ENCODE results near the gene SHOX. TPM values are rescaled to one million over a fixed set of nuclear protein-coding genes. Genes with fewer than 3 reads are reported as not detected.
"Not testable (repeated sequence)": the region's sequence is repeated elsewhere in the genome, so short reads cannot be mapped to it uniquely, and the experiment has no call there.

The SHOX gene
- total RNA-seq, 6 donors from 2014 or later = not detected

DNA sequence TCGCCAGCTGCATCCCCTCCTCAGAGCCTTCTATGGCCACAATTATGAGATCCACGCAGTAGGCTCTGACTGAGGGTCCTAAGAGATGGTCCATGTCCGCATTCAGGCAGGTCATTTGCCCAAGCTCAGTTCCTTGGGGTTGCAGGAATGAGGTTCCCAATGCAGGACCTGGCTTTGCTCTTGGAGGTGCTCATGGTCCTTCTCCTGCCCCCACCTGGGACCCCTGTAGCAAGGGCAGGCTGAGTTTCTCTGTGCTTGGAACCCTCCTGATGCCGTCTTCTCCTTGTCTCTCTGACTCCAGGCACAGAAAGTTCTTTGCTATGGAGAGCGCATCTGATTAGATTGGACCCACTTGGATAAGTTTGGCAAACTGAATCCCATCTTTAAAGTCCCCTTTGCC is 16.5 kb upstream of the SHOX start:
- peaks cover 0 to 9% (median 0%) of the 10 kb centered on the region in 4 donors for H3K27me3 ChIP-seq
- 77 to 85% methylated on average over 5 of the region's 5 CpGs for WGBS, 2 donors
- no peak for TF ChIP-seq CTCF (IDR thresholded peaks at IDR 0.05)
- no peak for TF ChIP-seq POLR2AphosphoS5 (IDR thresholded peaks at IDR 0.05)
- TF ChIP-seq POLR2A (IDR thresholded peaks at IDR 0.05) = no peak
- TF ChIP-seq EP300 (IDR thresholded peaks at IDR 0.05) = no peak
- no peaks in the 10 kb centered on the region for H3K36me3 ChIP-seq
- H3K9me3 ChIP-seq = peaks cover 0 to 19% (median 15%) of the 10 kb centered on the region in 4 donors
- DNase-seq (no peak), ATAC-seq (ENCODE audit: low FRiP score in 2 of 2) (no peak)
- no peaks in the 10 kb centered on the region for H3K4me1 ChIP-seq
- H3K4me3 ChIP-seq = no peak overlapping the region
- no peak overlapping the region for H3K27ac ChIP-seq

- Histone ChIP-seq H3K27me3 (peaks cover 0 to 21% (median under 1%) of the 10 kb centered on the region in 4 donors), H3K9me3 (no peaks in the 10 kb centered on the region), H3K4me1 (no peaks in the 10 kb centered on the region), H3K36me3 (no peaks in the 10 kb centered on the region), H3K27ac (no peak overlapping the region), H3K4me3 (no peak overlapping the region)
- no peak for ATAC-seq (ENCODE audit: low FRiP score in 2 of 2)
- DNase-seq = no peak
- TF ChIP-seq POLR2AphosphoS5 (IDR thresholded peaks at IDR 0.05) = no peak
- TF ChIP-seq CTCF (IDR thresholded peaks at IDR 0.05) = no peak
- TF ChIP-seq POLR2A (IDR thresholded peaks at IDR 0.05) = no peak
- TF ChIP-seq EP300 (IDR thresholded peaks at IDR 0.05) = no peak
- 46 to 59% methylated on average over 7 of the region's 7 CpGs for WGBS, 2 donors
Observed at GRCh38 chrX:617401-617800, 13.2 kb upstream of the SHOX start.

GRCh38 chrX:617891-618290 is 12.7 kb upstream of the SHOX start:
- ATAC-seq (ENCODE audit: low FRiP score in 2 of 2) (no peak), DNase-seq (peak in 1 of 2 donors; percentile 33)
- peaks cover 0 to 21% (median under 1%) of the 10 kb centered on the region in 4 donors for H3K27me3 ChIP-seq
- H3K4me3 ChIP-seq = no peak overlapping the region
- no peak for TF ChIP-seq CTCF (IDR thresholded peaks at IDR 0.05)
- no peak for TF ChIP-seq EP300 (IDR thresholded peaks at IDR 0.05)
- TF ChIP-seq POLR2AphosphoS5 (IDR thresholded peaks at IDR 0.05) = no peak
- TF ChIP-seq POLR2A (IDR thresholded peaks at IDR 0.05) = no peak
- no peaks in the 10 kb centered on the region for H3K36me3 ChIP-seq
- H3K9me3 ChIP-seq = no peaks in the 10 kb centered on the region
- H3K27ac ChIP-seq = no peak overlapping the region
- WGBS, 2 donors = 73 to 79% methylated on average over 5 to 8 of the region's 8 CpGs
- H3K4me1 ChIP-seq = no peaks in the 10 kb centered on the region

DNA sequence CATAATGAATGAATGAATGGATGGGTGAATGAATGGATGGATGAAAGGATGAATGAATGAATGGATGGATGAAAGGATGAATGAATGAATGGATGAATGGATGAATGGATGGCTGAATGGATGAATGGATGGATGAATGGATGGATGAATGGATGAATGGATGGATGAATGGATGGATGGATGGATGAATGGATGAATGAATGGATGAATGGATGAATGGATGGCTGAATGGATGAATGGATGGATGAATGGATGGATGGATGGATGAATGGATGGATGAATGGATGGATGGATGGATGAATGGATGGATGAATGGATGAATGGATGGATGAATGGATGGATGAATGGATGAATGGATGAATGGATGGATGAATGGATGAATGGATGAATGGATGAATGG is 12.3 kb upstream of the SHOX start:
- H3K36me3 ChIP-seq; H3K4me1 ChIP-seq; ATAC-seq (ENCODE audit: low FRiP score in 2 of 2); H3K4me3 ChIP-seq; DNase-seq; H3K27ac ChIP-seq; H3K9me3 ChIP-seq: not testable (repeated sequence)
- H3K27me3 ChIP-seq = peaks cover 0 to 21% (median under 1%) of the 10 kb centered on the region in 4 donors

GRCh38 chrX:618761-619450 is 11.7 kb upstream of the SHOX start:
- TF ChIP-seq EP300 (IDR thresholded peaks at IDR 0.05) (no peak), POLR2A (IDR thresholded peaks at IDR 0.05) (no peak), POLR2AphosphoS5 (IDR thresholded peaks at IDR 0.05) (no peak), CTCF (IDR thresholded peaks at IDR 0.05) (no peak)
- Histone ChIP-seq H3K4me3 (no peak overlapping the region), H3K36me3 (no peaks in the 10 kb centered on the region), H3K9me3 (no peaks in the 10 kb centered on the region), H3K4me1 (peaks cover 0 to 3% (median 0%) of the 10 kb centered on the region in 4 donors), H3K27me3 (peaks cover 0 to 23% (median 1%) of the 10 kb centered on the region in 4 donors), H3K27ac (no peak overlapping the region)
- DNase-seq = peak in 1 of 2 donors; percentile 64
- ATAC-seq (ENCODE audit: low FRiP score in 2 of 2) = no peak
- WGBS, 2 donors = 14 to 44% methylated on average over 6 to 16 of the region's 54 CpGs

Data from upper lobe of left lung (tissue), 6 donors.